ENCODE measurements around the gene SULT1C2. TPM values are rescaled to one million over a fixed set of nuclear protein-coding genes. Genes with fewer than 3 reads are reported as not detected.

SULT1C2 gene
- total and polyA plus RNA-seq, 2 experiments from 2014 or later: 15.3 to 25.1 TPM

DNA sequence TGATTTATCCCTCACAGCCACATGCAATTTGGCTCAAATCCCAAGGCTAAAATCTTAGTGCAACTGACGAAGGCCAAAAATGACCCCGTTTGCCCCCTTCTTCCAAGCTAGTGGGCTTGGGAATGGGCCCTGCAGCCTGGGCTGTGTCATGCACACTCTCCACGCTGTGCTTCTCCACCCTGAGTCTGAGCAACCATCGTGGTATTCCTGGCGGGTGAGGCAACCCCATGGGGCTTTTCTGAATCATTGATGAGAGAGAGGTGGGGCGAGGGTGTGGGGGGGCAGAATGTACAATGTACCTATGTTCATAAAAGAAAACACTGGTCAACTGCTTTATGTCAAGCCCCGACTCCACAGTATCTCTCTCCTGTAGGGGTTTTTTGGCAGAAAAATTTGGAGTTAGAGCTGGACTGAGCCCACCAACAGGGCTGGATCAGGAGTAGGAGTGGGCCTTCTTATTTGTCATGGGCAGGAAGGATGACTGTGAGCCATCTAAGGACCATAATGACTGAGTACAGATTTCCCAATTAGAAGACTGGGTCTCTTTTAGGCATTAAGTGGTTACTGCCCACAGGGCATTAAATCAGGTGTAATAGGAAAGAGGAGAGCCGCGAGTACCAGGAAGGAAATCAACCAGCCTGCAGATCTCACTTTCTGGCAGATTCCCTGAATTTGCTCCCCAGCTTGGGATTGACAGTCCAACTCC, 8.9 kb downstream of the SULT1C2 start:
- DNase-seq (ENCODE audit: low spot score): no peak
- Histone ChIP-seq H3K4me1 (ENCODE audit: insufficient read depth) (peaks cover 6% of the 10 kb centered on the region), H4K20me1 (ENCODE audit: insufficient read depth, poor library complexity, severe bottlenecking) (no peaks in the 10 kb centered on the region), H3K4me3 (no peak overlapping the region), H3K36me3 (replicated peaks; ENCODE audit: insufficient read depth, low read depth) (no peaks in the 10 kb centered on the region), H3K27ac (no peak overlapping the region), H3K27me3 (no peaks in the 10 kb centered on the region), H2AFZ (no peak overlapping the region), H3K4me2 (no peak overlapping the region), H3K79me2 (peaks cover 29% of the 10 kb centered on the region), H3K9me3 (ENCODE audit: low read depth) (no peaks in the 10 kb centered on the region), H3K9me2 (replicated peaks; ENCODE audit: insufficient read depth) (no peaks in the 10 kb centered on the region)
- TF ChIP-seq, protein P1, sequence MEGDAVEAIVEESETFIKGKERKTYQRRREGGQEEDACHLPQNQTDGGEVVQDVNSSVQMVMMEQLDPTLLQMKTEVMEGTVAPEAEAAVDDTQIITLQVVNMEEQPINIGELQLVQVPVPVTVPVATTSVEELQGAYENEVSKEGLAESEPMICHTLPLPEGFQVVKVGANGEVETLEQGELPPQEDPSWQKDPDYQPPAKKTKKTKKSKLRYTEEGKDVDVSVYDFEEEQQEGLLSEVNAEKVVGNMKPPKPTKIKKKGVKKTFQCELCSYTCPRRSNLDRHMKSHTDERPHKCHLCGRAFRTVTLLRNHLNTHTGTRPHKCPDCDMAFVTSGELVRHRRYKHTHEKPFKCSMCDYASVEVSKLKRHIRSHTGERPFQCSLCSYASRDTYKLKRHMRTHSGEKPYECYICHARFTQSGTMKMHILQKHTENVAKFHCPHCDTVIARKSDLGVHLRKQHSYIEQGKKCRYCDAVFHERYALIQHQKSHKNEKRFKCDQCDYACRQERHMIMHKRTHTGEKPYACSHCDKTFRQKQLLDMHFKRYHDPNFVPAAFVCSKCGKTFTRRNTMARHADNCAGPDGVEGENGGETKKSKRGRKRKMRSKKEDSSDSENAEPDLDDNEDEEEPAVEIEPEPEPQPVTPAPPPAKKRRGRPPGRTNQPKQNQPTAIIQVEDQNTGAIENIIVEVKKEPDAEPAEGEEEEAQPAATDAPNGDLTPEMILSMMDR (IDR thresholded peaks at IDR 0.05; ENCODE audit: poor library complexity): no peak
- TF ChIP-seq EZH2phosphoT487 (IDR thresholded peaks at IDR 0.05; ENCODE audit: low read depth, severe bottlenecking, unreplicated experiment): no peak
- 87% methylated on average over 9 of the region's 9 CpGs for whole genome bisulfite sequencing (ENCODE audit: low lambda C conversion rate, missing lambda C conversion rate)

DNA sequence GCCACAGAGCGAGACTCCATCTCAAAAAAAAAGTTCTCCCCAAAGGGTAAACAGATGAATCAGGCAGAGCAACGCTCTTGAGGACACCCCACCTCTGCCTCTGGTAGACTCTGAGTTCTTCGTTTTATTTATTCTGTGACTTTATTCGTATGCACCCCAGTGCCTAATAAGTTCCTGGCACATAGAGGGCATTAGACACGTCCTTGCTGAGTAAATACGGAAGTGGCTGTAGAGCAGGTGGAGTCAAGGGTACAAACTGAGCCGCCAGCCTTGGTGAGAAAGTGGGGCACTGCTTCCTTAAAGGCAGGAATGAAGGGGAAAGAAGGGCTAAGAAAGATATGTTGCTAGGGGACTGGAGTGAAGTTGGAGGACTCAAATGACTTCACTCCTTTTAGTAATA, 12.9 kb downstream of the SULT1C2 start:
- no peak overlapping the region for H3K4me3 ChIP-seq
- H2AFZ ChIP-seq: no peak overlapping the region
- H3K4me1 ChIP-seq (ENCODE audit: insufficient read depth): no peaks in the 10 kb centered on the region
- H3K4me2 ChIP-seq: no peak overlapping the region
- no peaks in the 10 kb centered on the region for H3K9me3 ChIP-seq (ENCODE audit: low read depth)
- TF ChIP-seq, protein P1 (IDR thresholded peaks at IDR 0.05; ENCODE audit: poor library complexity): no peak
- no peak for TF ChIP-seq EZH2phosphoT487 (IDR thresholded peaks at IDR 0.05; ENCODE audit: low read depth, severe bottlenecking, unreplicated experiment)
- no peak for TF ChIP-seq EZH2 (IDR thresholded peaks at IDR 0.05; ENCODE audit: borderline replicate concordance)
- H3K79me2 ChIP-seq: peaks cover 46% of the 10 kb centered on the region
- no peak overlapping the region for H3K27ac ChIP-seq
- H3K9me2 ChIP-seq (replicated peaks; ENCODE audit: insufficient read depth): no peaks in the 10 kb centered on the region
- H4K20me1 ChIP-seq (ENCODE audit: insufficient read depth, poor library complexity, severe bottlenecking): no peaks in the 10 kb centered on the region
- no peak for DNase-seq (ENCODE audit: low spot score)
- no peaks in the 10 kb centered on the region for H3K27me3 ChIP-seq
- WGBS (ENCODE audit: low lambda C conversion rate, missing lambda C conversion rate): 89% methylated on average over 7 of the region's 7 CpGs
- H3K36me3 ChIP-seq (replicated peaks; ENCODE audit: insufficient read depth, low read depth): no peaks in the 10 kb centered on the region

DNA sequence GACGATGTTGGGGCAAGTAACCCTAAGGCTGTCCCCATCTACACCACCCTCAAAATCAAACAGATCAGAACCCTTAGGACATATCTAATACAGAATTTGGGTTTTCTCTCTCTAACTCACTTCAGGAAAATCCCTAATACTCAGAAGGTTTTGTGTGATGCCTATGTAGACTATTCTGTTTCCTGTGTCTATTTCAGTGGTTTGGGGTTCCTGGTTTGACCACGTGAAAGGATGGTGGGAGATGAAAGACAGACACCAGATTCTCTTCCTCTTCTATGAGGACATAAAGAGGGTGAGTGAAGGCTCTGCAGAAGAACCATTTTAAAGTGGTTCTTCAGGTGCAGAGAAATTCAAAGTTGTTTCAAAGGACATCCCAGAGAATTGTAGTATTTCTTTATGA, 16.3 kb downstream of the SULT1C2 start:
- Histone ChIP-seq H3K9me2 (replicated peaks; ENCODE audit: insufficient read depth) (no peaks in the 10 kb centered on the region), H3K27ac (no peak overlapping the region), H3K4me1 (ENCODE audit: insufficient read depth) (no peaks in the 10 kb centered on the region), H2AFZ (no peak overlapping the region), H3K4me2 (no peak overlapping the region), H3K79me2 (peaks cover 60% of the 10 kb centered on the region), H3K36me3 (replicated peaks; ENCODE audit: insufficient read depth, low read depth) (no peaks in the 10 kb centered on the region), H3K4me3 (no peak overlapping the region), H3K9me3 (ENCODE audit: low read depth) (no peaks in the 10 kb centered on the region), H4K20me1 (ENCODE audit: insufficient read depth, poor library complexity, severe bottlenecking) (no peaks in the 10 kb centered on the region), H3K27me3 (no peaks in the 10 kb centered on the region)
- TF ChIP-seq EZH2 (IDR thresholded peaks at IDR 0.05; ENCODE audit: borderline replicate concordance): no peak
- TF ChIP-seq, protein P1 (IDR thresholded peaks at IDR 0.05; ENCODE audit: poor library complexity): no peak
- TF ChIP-seq EZH2phosphoT487 (IDR thresholded peaks at IDR 0.05; ENCODE audit: low read depth, severe bottlenecking, unreplicated experiment): no peak
- DNase-seq (ENCODE audit: low spot score): no peak
- WGBS (ENCODE audit: low lambda C conversion rate, missing lambda C conversion rate): 81% methylated on average over 2 of the region's 2 CpGs

Measured in hepatocyte (in vitro differentiated cells).